Astrocyte of the hippocampus (primary cell): ENCODE data around the gene ANKRD13D.

Source experiments
- DNase-seq: peaks from one replicate; pipeline ENCODE4 v3.0.0; 2011; ENCODE audit warnings: low read depth, low spot score

Gene ANKRD13D

GRCh38 chr11:67273260-67273990 lies 15.7 kb upstream of the ANKRD13D start:
- DNase-seq: no peak

- DNase-seq: no peak
These were observed 14.1 kb upstream of the ANKRD13D start for GRCh38 chr11:67274768-67275605.

DNA sequence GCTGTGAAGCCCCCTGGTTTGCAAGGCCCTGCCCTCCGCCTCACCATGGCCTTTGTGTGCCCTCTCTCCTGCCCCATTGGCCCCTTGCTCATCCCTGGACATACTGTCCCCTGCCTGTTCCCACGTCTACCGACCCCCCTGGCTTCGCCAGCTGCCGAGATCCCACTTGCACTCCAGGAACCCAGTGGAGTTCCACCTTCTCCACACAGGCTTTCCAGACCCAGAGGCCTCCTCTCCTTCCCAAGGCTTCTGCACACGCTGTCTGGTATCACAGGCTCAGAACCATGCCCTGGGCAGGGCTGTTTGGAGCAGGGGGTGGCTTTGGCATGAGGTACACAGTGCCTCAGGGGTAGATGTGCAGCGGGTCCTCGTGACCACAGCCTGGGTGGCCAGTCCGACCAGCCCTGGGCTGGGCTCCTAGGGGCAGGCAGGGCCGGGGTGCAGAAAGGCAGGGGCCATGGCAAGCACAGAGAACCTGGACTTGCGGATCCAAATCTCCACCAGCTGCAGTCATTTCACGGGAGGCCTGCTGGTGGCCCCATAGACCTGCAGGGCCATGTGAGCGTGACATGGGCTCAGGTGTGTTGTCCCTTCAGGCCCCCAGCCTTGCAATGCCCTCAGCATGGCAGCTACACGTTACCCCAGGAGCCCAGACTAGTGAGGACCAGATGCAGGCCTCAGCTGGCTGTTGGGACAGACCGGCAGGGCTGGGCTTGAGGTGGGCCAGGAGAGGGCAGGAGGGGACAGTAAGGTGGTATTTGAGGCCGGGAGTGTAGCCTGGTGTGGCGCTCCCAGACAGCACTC lies 13.3 kb upstream of the ANKRD13D start:
- DNase-seq: no peak

DNA sequence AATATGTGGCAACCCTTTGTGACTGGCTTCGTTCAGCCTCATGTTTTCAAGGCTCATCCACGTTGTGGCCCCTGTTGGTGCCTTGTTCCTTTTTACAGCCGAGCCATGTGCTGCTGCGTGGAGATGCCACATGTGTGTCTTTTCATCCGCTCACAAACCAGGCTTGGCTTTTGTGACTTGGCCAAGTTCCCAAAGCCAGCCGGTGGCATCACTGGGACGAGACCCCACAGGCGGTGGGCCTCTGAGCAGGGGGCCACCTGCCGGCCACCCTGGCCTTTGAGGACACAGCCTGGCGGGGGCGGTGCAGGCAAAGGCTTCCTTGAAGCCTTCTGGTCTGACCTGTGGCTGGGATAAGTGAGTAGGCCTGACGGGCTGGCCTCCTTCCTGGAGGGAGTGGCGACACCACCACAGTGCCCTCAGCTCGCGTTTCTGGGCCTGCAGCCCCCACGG lies 12.3 kb upstream of the ANKRD13D start:
- DNase-seq: peak; percentile 31

GRCh38 chr11:67277231-67277961 lies 11.7 kb upstream of the ANKRD13D start:
- DNase-seq: peak; percentile 64

GRCh38 chr11:67278135-67278938 lies 10.8 kb upstream of the ANKRD13D start:
- DNase-seq: no peak

DNA sequence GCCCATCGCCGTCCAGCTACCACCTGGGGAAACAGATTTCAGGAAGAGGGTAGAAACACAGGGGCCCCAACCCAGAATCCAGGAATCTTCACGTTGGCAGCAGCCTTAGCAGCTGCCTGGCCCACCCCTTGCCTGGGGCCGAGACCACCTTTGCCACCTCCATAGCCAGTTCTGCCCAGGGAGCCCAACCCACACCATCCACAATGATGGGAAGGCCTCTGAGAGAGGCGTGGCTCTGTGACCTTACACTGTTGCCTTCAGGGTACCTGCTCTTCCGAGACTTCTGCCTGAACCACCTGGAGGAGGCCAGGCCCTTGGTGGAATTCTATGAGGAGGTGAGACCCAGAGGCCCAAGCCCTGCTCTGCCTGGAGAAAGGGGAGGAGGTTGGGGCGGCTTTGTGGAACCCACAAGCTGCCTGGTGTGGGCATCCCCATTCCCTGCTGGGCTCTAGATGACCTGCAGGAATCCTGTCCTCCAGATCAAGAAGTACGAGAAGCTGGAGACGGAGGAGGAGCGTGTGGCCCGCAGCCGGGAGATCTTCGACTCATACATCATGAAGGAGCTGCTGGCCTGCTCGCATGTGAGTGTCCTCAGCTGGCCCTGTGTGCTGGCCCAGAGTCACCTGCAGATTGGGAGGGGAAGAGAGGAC lies 10.0 kb upstream of the ANKRD13D start:
- no peak for DNase-seq

GRCh38 chr11:67279589-67280340 lies 9.3 kb upstream of the ANKRD13D start:
- DNase-seq: no peak

- DNase-seq: no peak
These were observed 8.7 kb upstream of the ANKRD13D start for GRCh38 chr11:67280341-67280787.

DNA sequence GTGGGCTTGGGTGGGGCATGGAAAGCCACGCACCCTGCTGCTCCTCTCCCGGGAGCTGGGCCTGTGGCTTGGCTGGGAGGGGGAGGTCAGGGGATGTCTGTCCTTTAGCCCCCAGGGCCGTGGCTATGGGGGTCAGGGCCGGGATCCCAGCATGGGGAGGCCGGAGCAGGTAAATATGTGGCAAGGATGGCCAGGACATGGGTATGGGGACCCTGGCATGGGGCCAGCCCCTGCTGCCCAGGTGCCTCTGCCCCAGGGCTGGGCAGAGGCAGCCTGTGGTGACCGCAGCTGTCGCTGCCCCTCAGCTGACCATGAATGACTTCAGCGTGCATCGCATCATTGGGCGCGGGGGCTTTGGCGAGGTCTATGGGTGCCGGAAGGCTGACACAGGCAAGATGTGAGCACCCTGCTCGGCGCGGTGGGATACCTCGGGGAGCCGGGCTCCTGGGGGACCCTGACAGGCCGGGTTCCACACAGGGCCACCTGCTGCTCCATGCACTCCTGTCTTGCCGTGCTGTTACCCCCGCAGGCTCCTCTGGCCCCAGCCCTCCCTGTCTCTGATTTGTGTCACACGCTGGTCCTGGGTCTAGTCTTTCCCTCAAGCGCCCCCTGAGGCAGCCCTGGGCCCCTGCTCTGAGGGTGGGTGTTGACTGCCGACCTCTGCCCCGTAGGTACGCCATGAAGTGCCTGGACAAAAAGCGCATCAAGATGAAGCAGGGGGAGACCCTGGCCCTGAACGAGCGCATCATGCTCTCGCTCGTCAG lies 8.1 kb upstream of the ANKRD13D start:
- no peak for DNase-seq

GRCh38 chr11:67281552-67282150 lies 7.5 kb upstream of the ANKRD13D start:
- DNase-seq: no peak

- no peak for DNase-seq
These were observed 6.8 kb upstream of the ANKRD13D start for GRCh38 chr11:67282155-67282875.

DNA sequence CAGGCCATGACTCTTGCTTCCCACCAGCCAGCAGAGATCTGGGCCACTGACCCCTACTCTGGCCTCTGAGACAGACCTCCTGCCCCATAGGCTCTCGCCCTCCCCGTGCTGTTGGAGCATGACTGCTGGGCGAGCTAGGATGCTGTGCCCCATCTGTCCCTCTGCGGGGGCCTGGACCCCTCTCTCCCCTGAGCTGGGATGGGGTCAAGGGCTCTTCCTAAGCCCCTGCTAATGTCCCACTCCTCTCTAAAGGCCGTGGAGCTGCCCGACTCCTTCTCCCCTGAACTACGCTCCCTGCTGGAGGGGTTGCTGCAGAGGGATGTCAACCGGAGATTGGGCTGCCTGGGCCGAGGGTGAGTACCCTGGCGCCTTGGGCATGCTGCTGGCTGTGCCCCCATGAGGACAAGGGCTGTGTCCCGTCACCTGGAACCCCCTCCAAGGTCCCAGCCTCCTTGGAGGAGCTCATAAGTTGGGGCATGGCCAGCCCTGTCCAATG lies 6.2 kb upstream of the ANKRD13D start:
- no peak for DNase-seq

GRCh38 chr11:67283481-67283963 lies 5.6 kb upstream of the ANKRD13D start:
- no peak for DNase-seq

DNA sequence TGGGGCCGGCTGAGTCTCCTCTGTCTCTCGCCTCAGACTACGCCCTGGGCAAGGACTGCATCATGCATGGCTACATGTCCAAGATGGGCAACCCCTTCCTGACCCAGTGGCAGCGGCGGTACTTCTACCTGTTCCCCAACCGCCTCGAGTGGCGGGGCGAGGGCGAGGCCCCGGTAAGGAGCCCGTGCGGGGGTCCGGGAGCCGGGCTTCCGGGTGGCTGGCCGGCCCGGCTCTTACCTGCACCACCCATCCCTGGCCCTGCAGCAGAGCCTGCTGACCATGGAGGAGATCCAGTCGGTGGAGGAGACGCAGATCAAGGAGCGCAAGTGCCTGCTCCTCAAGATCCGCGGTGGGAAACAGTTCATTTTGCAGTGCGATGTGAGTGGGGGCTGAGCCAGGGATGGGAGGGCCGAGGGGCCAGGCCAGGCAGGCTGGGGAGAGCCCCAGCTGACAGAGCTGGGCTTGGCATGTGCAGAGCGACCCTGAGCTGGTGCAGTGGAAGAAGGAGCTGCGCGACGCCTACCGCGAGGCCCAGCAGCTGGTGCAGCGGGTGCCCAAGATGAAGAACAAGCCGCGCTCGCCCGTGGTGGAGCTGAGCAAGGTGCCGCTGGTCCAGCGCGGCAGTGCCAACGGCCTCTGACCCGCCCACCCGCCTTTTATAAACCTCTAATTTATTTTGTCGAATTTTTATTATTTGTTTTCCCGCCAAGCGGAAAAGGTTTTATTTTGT lies 4.1 kb upstream of the ANKRD13D start:
- no peak for DNase-seq
